IMR-90 (cell line): ENCODE data around the gene SPARCL1.

Source experiments
- CEBPB ChIP-seq: IDR thresholded peaks from 2 replicates; pipeline ENCODE4 v1.6.1; 2012; ENCODE audit warnings: low read depth, low read length, improper control_type of control experiment
- CTCF ChIP-seq: conservative IDR thresholded peaks from 2 replicates; pipeline ENCODE4 v1.5.1; 2012; ENCODE audit warnings: mild to moderate bottlenecking, low read depth, low read length, improper control_type of control experiment
- POLR2A ChIP-seq: IDR thresholded peaks from 2 replicates; pipeline ENCODE4 v1.6.1; 2012; ENCODE audit warnings: mild to moderate bottlenecking, low read depth, low read length
- RAD21 ChIP-seq: IDR thresholded peaks from 2 replicates; pipeline ENCODE4 v1.6.1; 2012; ENCODE audit warnings: low read length, improper control_type of control experiment
- RFX5 ChIP-seq: IDR thresholded peaks from 2 replicates; pipeline ENCODE4 v1.8.0; 2012; ENCODE audit warnings: low read depth, mild to moderate bottlenecking, low read length, moderate library complexity
- USF2 ChIP-seq: fragments of 150-350 bp; IDR thresholded peaks from 2 replicates; pipeline ENCODE4 v1.6.1; 2017; ENCODE audit warnings: mild to moderate bottlenecking, antibody characterized with exemption, low read length, low read depth

- TF ChIP-seq POLR2A (no peak), CTCF (no peak), CEBPB (no peak), RFX5 (no peak), RAD21 (no peak), USF2 (no peak)
These were observed 46.8 kb upstream of the SPARCL1 start for GRCh38 chr4:87575983-87576382.
